ENCODE measurements around the gene PLEKHG2.
A peak's percentile ranks its signal among the peaks of the same experiment; 100 is the strongest.

Gene PLEKHG2

DNA sequence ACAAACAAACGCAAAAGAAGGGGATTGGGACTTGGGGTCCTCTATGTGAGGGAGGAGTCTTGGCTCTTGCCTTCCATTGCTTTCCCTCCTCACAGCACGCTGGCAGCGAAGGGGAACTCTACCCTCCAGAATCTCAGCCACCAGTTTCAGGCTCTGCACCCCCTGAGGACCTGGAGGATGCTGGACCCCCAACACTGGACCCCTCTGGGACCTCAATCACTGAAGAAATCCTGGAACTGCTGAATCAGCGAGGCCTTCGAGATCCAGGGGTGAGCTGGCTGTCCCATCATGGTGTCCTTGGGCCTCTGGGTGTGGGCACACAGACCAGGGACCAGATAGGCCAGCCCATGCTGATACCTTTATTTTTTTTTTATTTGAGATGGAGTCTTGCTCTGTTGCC, 9.6 kb downstream of the PLEKHG2 start:
- DNase-seq (ENCODE audit: low read depth), result no peak

DNA sequence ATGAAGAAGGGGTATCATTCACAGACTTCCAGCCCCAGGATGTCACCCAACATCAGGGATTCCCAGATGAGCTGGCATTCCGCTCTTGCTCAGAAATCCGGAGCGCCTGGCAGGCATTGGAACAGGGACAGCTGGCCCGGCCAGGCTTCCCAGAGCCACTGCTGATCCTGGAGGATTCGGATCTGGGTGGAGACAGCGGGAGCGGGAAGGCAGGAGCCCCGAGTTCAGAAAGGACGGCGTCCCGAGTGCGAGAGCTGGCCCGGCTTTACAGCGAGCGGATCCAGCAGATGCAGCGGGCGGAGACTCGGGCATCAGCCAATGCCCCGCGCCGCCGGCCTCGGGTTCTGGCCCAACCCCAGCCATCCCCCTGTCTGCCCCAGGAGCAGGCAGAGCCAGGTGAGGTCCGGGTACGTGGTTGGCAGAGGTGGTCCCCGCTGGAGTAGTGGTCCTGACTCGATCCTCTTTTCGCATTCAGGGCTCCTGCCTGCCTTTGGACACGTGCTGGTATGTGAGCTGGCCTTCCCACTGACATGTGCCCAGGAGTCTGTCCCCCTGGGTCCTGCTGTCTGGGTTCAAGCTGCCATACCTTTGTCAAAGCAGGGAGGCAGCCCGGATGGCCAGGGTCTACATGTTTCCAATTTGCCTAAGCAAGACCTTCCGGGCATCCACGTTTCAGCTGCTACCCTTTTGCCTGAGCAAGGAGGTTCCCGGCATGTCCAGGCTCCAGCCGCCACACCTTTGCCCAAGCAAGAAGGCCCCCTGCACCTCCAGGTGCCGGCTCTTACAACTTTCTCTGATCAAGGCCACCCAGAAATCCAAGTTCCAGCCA, 11.0 kb downstream of the PLEKHG2 start:
- DNase-seq (ENCODE audit: low read depth), result no peak

DNA sequence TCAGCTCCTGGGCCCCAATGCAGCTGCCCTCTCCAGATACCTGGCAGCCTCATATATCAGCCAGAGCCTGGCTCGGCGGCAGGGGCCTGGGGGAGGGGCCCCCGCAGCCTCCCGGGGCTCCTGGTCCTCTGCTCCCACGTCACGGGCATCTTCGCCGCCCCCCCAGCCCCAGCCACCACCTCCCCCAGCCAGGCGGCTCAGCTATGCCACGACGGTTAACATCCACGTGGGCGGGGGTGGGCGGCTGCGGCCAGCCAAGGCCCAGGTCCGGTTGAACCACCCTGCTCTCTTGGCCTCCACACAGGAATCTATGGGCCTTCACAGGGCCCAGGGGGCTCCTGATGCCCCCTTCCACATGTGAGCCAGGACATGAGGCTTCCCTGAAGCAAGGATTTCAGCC, 12.5 kb downstream of the PLEKHG2 start:
- DNase-seq (ENCODE audit: low read depth), result no peak

DNA sequence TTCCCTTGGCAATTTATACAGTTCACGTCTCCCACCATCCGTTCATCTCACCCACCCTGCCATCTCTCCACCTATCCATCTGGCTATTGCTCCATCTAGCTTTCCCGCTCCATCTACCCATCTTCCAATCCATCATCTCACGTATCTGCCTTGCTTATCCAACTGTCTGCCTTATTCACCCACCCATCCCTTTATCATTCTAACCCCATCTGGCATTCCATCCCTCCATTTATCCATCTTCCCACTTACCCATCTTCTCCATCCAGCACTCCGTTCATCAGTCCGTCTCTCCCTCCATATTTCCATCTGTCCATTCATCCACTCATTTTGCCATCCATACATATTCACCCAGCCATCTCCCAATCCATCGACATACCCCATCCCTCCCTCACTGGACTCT, 13.3 kb downstream of the PLEKHG2 start:
- DNase-seq (ENCODE audit: low read depth), result no peak

DNA sequence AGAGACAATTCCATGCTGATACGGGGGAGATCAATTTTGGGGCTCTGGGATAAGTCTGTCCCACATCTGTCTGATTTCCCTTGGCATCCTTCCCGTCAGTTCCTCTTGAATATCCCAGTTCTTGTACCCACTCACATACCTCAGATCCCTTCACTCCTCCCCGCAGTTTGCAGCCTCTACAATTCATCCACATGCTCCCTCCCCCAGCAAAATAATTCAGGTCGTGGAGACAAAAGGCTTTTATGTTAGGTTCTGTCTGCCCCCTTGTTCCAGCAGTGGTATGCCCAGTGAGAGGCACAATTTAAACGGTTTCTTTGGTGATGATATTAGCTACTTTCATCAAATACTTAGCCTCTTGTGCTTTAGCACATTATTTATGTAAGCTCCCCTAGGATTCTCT, 13.7 kb downstream of the PLEKHG2 start:
- no peak for DNase-seq (ENCODE audit: low read depth)

DNA sequence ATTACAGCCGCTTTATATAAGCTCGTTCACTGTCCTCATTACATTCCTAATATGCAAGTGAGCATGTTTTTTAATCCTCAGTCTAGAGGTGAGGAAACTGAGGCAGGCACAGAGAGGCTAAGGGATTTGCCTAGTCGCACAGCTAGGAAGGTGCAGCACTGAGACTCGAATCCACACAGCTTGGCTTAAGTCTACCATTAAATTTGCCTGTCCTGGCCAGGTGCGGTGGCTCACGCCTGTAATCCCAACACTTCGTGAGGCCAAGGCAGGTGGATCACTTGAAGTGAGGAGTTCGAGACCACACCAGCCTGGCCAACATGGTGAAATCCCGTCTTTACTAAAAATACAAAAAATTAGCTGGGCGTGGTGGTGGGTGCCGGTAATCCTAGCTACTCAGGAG, 15.2 kb downstream of the PLEKHG2 start:
- DNase-seq (ENCODE audit: low read depth), result no peak

DNA sequence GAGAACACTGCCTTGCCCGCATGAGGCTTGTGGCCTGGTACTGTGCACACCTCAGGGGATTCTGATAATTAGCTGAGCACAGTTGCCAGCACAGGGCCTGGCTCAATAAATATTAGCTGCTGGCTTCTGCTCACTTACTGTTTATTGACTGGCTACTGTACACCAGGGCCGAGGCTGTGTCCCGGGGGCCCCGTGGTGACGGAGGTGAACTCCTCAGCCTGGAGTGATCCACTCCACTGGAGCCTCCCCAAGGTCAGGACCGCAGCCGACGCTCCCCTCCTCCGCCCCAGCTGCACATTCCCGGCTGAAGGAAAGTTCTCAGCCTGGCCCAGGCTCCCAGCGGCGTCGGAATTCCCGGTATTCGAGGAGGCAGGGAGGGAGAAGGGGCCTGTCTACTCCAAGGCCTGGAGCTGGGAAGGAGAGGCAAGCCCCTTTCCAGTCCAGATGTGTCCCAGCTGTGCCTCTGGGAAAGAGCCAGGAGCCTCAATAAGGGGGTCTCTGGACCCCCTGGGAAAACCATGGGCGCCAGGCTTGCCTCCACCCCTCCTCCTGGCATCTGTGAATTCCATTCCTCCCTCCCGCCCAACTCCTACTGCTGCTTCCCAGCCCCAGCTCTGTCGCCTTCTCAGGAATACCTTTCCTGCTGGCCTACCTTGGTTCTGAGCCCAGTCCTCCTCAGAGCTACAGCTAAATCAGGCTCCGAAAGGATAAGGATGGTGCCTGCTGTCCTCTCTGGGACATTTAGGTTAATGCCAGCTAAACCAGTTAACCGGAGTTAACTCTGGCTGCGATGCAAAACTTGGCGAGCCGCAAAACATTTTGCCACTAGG, 16.0 kb downstream of the PLEKHG2 start:
- DNase-seq (ENCODE audit: low read depth), result no peak

DNA sequence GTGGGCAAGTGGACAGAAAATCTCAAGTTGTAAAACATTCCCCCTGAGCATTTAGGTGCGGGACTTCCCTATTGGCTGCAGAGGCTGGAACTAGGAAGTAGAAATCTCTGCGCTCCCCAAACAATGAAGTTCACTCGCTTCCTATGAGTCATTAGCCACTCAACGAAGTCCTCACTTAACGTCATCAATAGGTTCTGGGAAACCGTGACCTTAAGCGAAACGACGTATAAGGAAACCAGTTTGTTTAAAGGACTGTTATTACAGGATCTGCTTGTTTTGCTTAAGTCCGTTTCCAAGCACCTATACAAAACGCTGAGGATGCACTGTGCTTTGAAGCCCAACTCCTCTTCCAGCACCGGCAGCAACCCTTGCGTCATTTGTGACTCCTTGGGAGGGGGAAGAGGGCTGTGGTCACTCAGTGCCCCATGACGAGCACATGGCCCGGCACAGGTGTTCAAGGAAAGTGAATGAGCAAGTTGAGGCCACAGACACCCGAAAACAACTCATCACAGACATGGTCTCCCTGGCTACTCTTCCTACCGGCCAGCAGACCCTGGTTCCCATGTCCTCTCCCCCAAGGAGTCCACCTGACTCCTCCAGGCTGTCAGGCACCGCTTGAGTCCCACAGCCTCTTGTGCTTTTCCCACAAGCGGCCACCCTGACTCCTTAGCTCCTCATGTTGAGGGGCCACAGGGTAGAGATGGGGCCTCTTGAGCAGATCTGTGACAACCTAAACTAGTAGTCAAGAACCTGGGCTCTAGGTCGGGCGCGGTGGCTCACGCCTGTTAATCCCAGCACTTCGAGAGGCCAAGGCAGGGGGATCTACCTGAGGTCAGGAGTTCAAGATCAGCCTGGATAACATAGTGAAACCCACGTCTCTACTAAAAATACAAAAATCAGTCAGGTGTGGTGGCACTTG, 18.5 kb downstream of the PLEKHG2 start:
- no peak for DNase-seq (ENCODE audit: low read depth)

DNA sequence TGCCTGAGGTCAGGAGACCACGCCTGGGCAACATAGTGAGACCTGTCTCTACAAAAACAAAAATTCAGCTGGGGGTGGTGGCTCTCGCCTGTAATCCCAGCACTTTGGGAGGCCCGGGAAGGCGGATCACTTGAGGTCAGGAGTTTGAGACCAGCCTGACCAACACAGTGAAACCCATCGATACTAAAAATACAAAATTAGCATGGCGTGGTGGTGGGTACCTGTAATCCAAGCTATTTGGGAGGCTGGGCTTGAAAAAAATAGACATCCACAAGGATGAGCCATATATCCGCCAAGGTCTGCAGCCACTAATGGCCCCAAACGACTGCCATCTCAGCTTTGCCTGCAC, 20.2 kb downstream of the PLEKHG2 start:
- no peak for DNase-seq (ENCODE audit: low read depth)

DNA sequence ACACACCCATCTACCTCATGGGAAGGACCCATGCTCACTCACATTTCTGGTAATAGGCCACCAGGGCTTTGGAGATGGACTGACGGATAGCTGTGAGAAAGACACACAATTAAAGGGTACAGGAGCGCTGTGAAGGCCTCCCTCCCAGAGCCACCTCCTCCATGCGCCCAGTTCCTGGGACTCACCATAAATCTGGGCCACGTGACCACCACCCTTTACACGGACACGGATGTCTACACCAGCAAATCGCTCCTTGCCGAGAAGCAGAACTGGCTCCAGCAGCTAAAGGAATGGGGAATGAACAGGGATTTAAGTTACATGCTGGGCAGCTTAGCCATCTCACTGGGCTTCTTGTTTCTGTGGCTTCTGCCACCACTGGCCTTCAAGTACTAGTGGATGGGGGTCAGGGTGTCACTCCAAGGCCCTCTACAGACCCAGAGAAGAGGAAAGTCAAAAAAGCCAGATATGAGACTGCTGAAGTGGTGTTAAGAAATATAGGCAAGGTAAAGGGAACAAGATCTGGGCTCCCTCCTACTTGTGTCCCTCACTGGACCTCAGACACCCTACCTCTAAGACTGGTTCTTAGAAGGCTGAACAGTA, 21.1 kb downstream of the PLEKHG2 start:
- no peak for DNase-seq (ENCODE audit: low read depth)

DNA sequence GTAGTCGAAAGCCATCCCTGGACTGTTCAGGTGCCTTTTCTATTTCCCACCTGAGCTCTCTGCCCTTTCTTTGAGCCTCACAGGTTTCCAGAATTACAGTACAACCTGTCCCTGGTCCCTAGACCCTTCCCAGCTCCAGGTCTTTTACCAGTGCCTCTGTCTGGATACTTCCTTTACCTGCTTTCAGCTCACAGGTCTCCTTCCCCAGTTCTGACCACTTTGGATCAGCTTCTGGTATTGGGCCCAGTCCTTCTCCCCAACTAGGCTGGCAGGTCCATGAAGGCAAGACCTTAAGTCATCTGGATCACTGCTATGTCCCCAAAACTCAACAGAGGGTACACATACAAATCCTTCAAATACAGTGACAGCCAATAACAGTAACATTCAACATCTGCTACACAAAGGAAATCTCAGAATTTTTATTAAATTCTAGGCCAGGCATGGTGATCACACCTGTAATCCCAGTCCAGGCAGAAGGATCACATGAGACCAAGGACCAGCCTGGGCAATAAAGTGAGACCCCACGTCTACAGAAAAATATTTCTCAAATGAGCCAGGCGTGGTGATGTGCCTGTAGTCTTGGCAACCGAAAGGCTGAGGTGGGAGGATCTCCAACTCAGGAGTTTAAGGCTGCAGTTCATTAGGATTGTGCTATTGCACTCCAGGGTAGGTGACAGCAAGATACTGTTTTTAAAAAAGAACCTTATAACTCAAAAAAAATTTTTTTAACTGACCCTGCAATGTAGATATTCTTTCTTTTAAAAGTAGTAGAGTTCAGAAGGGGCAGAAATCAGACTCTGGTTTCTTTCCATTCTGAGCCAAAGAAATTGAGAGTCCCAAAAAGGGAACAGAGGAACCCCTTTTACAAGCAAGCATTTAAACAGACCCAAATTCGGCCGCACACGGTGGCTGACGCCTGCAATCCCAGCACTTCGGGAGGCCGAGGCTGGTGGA, 21.9 kb downstream of the PLEKHG2 start:
- DNase-seq (ENCODE audit: low read depth), result no peak

DNA sequence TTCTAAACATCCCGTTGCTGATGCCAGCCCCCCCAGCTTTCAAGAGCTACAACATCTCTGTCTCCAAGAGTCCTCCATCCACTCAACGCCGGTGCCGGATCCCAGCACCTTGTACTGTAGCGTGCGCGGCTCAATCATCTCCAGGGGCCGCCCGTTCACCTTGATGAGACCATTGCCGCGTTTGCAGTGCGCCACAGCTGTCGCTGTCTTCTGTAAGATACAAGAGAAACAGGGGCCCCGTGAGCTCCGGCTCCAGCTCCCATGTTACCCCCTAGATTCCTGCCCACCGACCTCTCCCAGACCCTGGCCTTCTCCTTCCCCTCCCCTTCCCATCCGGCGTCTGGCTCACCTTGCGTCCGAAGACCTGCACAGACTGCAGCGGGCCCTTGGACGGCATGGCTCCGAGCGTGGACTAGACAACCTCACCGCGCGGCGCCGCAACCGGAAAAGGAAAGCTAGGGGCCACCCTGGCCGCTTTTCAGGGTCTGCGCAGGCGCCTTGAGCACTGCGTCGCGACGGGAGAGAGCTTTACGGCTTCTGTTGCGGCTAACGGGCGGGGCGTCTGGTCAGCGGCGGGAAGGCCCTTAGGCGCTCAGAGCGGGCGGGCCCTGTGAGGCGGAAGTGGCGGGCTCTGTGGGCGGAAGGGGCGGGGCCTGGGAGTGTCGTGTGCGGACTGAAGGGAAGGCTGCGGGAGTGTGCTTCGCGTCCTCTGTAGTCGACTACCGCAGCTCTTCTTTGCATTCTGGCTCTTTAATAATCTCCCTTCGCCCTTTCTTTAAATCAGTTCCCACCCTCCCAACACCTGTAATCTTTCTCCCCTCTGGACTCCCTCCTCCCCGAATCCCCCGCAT, 23.3 kb downstream of the PLEKHG2 start, which contains the start of gene RPS16:
TSS of gene RPS16 (minus strand) at position 451 of the 851 bp plus-strand sequence. CDS start at position 397, 54 bp downstream.
- peak; percentile 99 for DNase-seq (ENCODE audit: low read depth)

DNA sequence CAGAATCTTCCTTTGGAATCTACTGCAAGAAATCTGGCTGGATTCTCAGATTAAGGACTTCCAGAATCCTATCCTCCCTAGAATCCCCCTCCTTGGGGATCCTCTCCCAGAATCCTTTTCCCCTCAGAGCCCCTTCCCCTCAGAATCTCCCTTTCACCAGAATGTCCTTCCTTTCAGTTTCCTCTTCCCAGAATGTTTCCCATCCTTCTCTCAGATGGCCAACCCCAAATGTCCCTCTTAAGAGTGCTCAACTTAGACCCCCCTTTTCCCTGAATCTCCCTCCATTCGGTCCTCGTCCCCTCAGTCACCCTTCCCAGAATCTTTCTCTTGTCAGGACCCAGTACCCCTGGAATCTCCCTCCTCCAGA, 23.9 kb downstream of the PLEKHG2 start:
- no peak for DNase-seq (ENCODE audit: low read depth)

DNA sequence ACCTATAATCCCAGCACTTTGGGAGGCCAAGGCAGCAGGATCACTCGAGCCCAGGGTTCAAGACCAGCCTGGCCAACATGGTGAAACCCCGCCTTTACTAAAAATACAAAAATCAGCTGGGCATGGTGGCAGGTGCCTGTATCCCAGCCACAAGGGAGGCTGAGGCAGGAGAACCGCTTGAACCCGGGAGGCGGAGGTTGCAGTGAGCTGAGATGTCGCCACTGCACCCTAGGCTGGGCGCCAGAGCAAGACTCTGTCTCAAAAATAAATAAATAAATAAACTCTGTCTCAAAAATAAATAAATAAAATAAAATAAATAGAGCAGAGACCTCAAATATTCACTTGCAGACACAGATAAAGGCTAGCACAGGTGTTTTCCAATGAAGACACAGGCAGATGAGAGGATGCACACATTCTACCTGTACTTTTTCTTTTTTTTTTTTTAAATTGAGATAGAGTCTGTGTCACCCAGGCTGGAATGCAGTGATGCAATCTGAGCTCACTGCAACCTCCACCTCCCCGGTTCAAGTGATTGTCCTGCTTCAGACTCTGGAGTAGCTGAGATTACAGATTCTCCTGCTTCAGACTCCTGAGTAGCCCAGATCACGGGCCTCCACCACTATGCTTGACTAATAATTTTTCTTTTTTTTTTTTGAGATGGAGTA, 25.9 kb downstream of the PLEKHG2 start:
- no peak for DNase-seq (ENCODE audit: low read depth)

DNA sequence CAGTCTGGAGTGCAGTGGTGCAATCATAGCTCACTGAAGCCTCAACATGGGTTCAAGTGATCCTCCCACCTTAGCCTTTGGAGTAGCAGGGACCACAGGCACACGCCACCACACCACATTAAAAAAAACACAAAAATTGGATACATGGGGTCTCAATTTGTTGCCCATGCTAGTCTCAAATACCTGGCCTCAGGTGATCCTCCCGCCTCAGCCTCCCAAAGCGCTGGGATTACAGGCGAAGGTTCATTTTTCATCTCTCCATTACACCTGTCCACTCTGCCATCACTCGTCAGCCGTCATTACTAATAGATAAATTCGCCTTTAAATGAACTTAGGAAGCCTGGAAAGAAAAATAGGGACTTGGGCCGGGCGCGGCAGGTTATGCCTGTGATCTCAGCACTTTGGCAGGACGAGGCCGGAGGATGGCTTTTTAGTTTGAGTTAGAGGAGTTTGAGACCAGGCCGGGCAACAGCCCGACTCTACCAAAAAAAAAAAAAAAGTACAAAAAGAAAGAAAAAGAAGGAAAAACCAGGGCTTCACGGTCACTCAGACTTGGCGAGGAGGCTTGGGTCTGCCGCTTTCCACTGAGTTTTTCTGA, 32.2 kb downstream of the PLEKHG2 start:
- no peak for DNase-seq (ENCODE audit: low read depth)

DNA sequence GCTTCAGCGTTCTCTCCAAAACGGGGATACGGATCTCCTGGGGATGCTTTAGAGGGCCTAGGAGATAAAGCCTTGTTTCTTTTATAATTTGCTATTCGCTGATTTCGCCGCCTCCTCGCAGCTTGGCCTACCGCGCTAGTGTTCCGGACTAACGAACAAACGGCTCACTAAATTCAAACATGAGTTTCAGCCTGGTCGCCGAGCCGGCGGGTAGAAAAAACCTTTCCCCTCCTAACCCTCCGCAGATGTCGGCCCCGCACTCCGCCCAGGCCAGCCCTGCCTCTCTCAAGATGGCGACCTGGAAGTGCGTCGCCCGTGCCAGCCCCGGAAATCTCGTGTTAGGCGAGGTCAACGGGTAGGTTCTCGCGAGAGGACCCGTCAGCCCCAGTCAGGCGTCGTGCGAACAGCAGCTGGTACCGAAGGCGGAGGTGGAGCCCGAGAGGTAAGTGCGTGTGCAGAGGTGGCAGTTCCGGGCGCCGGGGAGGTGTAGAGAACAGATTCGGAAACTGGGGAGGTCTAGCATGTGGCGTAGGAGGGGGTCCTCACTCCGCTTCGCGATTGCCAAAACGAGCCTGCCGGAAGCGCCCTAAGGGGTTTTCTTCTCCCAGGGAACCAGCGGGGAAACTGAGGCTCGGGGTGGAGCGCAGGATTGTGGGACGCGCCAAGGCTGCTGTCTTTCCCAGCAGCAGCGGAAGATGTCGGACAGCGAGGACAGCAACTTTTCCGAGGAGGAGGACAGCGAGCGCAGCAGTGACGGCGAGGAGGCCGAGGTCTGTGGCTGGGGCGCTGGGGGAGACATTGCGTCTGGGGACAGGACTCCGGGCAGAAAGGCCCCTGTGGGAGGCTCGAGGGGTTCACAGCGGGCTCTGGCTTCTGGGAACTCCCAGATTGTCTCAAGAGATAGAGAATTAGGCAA, 33.0 kb downstream of the PLEKHG2 start, which contains the start of gene SUPT5H:
TSS of gene SUPT5H (plus strand) at position 387 of the 916 bp plus-strand sequence. CDS start at position 696, 309 bp downstream.
- peak; percentile 79 for DNase-seq (ENCODE audit: low read depth)

DNA sequence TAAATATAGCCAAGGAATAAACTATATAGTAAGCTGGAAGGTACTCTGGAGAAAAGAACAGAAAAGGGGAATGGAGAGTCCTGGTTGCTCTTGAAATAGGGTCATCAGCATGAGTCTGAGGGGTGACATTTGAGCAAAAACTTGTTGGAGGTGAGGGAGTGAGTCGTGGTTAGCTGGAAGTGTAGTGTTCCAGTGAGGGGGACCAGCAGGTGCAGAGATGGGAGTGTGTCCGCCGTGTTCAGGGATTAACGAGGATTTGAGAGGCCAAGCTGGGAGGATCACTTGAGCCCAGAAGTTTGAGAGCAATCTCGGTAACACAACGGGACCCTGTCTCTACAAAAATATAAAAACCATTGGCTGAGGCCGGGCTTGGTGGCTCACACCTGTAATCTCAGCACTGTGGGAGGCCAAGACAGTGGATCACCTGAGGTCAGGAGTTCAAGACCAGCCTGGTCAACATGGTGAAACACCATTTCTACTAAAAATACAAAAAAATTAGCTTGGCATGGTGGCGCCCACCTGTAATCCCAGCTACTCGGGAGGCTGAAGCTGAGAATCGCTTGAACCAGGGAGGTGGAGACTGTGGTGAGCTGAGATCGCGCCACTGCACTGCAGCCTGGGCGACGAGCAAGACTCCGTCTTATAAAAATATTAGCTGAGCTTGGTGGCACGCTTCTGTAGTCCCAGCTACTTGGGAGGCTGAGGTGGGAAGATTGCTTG, 34.1 kb downstream of the PLEKHG2 start:
- no peak for DNase-seq (ENCODE audit: low read depth)
